Measurements from ENCODE around the gene GATAD2A.

- TF ChIP-seq ATF3 (IDR thresholded peaks at IDR 0.05): no peak
- TF ChIP-seq CTCF (IDR thresholded peaks at IDR 0.05; ENCODE audit: low read depth, low read length, missing input control): no peak
- no peak for TF ChIP-seq REST (IDR thresholded peaks at IDR 0.05)
- no peak for TF ChIP-seq HNF4G (IDR thresholded peaks at IDR 0.05)
Observed at GRCh38 chr19:19550972-19551852, 145.7 kb downstream of the GATAD2A start.
